COLO668 (cell line): Measurements from ENCODE around the gene C15orf40.
"Not testable (repeated sequence)": the region's sequence is repeated elsewhere in the genome, so short reads cannot be mapped to it uniquely, and the experiment has no call there.

Experiments
- DNase-seq: peaks from one replicate; lab custom pipeline; 2025; ENCODE audit not compliant: unreplicated experiment; lab: John Stamatoyannopoulos, UW

Gene C15orf40

GRCh38 chr15:82952158-82953081 is 59.0 kb downstream of the C15orf40 start, which contains the start of gene HOMER2:
TSS of gene HOMER2 (minus strand) at chr15:82952720. CDS start at chr15:82952535, 185 bp downstream.
- DNase-seq: peak; percentile 66

- DNase-seq: no peak
Observed at GRCh38 chr15:82951472-82952157, 59.8 kb downstream of the C15orf40 start.

GRCh38 chr15:82950746-82951370 is 60.6 kb downstream of the C15orf40 start:
- no peak for DNase-seq

- no peak for DNase-seq
Observed at GRCh38 chr15:82950295-82950694, 61.1 kb downstream of the C15orf40 start.

DNA sequence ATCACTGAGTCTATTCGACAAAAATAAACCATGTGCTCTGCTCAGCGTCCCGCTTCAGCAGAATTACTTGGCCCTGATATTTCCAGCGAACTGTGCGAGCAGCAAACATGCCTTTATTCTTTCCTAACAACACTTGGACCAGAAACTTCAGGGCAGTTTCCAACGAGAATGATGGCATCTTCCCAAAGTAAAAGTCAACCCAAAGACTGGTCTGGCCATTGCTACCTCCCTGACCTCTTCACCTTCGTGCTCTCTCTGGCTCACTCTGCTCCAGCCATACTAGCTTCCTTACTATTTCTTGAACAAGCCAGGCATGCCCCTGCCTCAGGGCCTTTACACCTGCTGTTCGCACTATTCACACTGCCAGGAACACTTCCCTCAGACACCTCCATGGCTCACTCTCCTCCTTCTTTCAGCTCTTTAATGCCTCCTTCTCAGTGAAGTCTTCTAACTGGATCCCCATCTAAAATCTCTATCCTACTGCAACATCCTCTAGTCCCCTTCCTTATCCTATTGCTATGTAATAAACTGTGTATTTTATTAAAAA is 65.2 kb downstream of the C15orf40 start:
- DNase-seq: no peak

GRCh38 chr15:82945326-82945725 is 66.1 kb downstream of the C15orf40 start:
- no peak for DNase-seq

DNA sequence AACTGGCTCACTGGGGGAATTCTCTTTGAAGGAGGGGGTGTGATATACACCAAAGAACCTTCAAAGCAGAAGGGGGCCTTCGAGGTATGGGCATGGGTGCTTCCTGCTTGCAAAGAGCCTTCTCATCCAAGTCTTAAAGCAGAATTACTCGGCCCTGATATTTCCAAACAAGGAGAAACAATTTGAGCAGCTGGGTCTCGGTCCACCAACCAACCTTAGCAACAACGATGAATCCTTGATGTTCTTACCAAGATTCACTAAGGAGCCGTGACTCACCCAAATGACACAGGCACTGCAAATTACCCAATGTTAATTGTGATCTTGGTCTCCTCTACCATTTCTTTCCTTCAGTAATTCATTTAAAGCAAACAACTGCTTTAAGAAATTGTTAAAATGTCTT is 66.6 kb downstream of the C15orf40 start:
- DNase-seq: no peak

DNA sequence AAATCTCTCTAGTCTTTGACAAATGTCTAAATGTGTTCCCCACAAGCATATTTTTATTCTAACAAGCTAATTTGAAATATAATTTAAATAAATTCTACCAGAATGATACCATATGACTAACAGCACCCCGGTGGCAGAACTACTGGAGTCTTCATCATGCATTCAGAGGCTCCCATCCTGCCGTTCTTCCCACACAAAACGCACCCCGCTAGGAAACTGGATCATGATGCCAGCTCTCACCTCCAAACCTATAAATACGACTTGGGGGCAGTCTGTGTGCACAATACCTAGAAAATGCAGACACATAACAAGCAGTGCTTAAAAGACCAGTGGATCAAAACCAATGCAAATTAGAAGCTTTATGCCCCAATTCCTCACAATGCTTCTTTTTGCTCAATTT is 67.4 kb downstream of the C15orf40 start:
- DNase-seq: no peak

DNA sequence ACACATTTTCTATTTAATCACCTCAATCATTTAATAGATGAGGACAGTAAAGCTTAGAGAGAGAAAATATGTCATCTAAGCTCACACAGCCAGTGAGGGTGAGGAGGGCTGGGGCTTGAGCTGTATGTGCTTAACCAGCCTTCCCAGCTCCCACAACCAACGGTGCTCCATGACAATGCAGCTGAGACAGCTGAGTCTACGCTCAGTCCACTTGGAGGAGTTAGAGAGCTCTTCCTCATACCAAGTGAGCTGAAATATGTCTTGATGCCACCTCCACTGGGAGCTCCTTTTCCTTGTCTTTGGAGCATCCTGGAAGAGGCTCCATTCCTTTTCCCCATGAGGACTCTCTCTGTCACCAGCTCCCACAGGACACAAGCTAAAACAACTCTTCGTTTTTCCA is 68.3 kb downstream of the C15orf40 start:
- DNase-seq: no peak

DNA sequence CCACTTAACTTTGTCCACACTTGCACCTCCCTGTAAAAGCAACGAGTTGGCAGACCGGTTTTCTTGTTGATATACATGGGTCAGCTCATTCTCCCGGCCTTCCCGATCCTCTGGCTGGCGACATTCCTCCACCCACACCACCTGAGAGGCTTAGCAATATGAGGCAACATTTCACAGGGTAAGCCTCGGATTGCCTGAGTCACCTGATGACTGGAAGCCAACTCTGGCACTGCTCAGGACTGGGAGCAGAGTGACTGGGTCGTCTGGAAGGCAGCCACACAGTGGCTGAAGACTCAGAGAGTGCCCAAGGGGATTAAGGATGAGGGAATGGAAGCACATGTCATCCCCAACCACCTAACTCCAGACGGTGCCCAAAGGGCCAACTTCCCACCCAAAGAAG is 68.7 kb downstream of the C15orf40 start:
- DNase-seq: no peak

GRCh38 chr15:82939678-82940077 is 71.8 kb downstream of the C15orf40 start:
- not testable (repeated sequence) for DNase-seq
